H1 (cell line): ENCODE results near the gene AATK.

Source experiments
- KDM5A ChIP-seq: fragments of 200-600 bp; IDR thresholded peaks from 2 replicates; pipeline ENCODE4 v1.7.1; 2012; ENCODE audit warnings: mild to moderate bottlenecking, low read length, inconsistent platforms, mixed read lengths
- POLR2A ChIP-seq, 2 experiments: IDR thresholded peaks; 1 replicate in 1 of 2; 2 replicates in 1 of 2; pipeline ENCODE4 v1.6.1; 2011; ENCODE audit warnings: low read depth in 2 of 2, low read length in 2 of 2, mild to moderate bottlenecking in 2 of 2; ENCODE audit errors: control extremely low read depth in 1 of 2
- POLR2AphosphoS5 ChIP-seq: IDR thresholded peaks from 2 replicates; pipeline ENCODE4 v1.6.1; 2011; ENCODE audit warnings: low read depth, low read length
- RFX5 ChIP-seq: IDR thresholded peaks from 2 replicates; pipeline ENCODE4 v1.6.1; 2011; ENCODE audit warnings: low read depth, low read length, improper control_type of control experiment, borderline replicate concordance
- TF ChIP-seq, protein P1 (sequence below), 3 experiments: IDR thresholded peaks; 1 replicate in 2 of 3; 2 replicates in 1 of 3; pipeline versions ENCODE4 v1.5.1 to v1.6.1; 2011; ENCODE audit warnings: low read length in 3 of 3, mild to moderate bottlenecking in 3 of 3, inconsistent platforms in 2 of 3, low read depth in 1 of 3, moderate library complexity in 1 of 3; ENCODE audit not compliant: insufficient read depth in 1 of 3; ENCODE audit errors: control extremely low read depth in 1 of 3

- TF ChIP-seq, protein P1, sequence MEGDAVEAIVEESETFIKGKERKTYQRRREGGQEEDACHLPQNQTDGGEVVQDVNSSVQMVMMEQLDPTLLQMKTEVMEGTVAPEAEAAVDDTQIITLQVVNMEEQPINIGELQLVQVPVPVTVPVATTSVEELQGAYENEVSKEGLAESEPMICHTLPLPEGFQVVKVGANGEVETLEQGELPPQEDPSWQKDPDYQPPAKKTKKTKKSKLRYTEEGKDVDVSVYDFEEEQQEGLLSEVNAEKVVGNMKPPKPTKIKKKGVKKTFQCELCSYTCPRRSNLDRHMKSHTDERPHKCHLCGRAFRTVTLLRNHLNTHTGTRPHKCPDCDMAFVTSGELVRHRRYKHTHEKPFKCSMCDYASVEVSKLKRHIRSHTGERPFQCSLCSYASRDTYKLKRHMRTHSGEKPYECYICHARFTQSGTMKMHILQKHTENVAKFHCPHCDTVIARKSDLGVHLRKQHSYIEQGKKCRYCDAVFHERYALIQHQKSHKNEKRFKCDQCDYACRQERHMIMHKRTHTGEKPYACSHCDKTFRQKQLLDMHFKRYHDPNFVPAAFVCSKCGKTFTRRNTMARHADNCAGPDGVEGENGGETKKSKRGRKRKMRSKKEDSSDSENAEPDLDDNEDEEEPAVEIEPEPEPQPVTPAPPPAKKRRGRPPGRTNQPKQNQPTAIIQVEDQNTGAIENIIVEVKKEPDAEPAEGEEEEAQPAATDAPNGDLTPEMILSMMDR (IDR thresholded peaks at IDR 0.05; ENCODE audit: control extremely low read depth in 1 of 3, insufficient read depth in 1 of 3, low read depth in 1 of 3, low read length in 3 of 3): no peak
- TF ChIP-seq POLR2A (IDR thresholded peaks at IDR 0.05; ENCODE audit: control extremely low read depth in 1 of 2, low read depth in 2 of 2, low read length in 2 of 2) (no peak), KDM5A (no peak), RFX5 (no peak), POLR2AphosphoS5 (no peak)
Observed at GRCh38 chr17:81196505-81197408, 30.7 kb upstream of the AATK start.
